Trophoblast cell (in vitro differentiated cells and primary cell): Measurements from ENCODE around the gene ULK1.

ENCODE experiments used
- DNase-seq, 2 donors: peaks; one replicate each; pipeline ENCODE4 v3.0.0-alpha.2; 2016
- H2AFZ ChIP-seq: 2 replicates; pipeline ENCODE4 v1.6.1; 2013; ENCODE audit warnings: low read length, moderate library complexity, mild to moderate bottlenecking; ENCODE audit not compliant: insufficient read depth, poor library complexity
- H2AK5ac ChIP-seq: 2 replicates; pipeline ENCODE4 v1.6.1; 2013; ENCODE audit warnings: mild to moderate bottlenecking, low read length
- H2BK120ac ChIP-seq: 2 replicates; pipeline ENCODE4 v1.6.1; 2013; ENCODE audit warnings: low read length, mild to moderate bottlenecking, moderate library complexity; ENCODE audit not compliant: insufficient read depth, poor library complexity
- H2BK12ac ChIP-seq: 2 replicates; pipeline ENCODE4 v1.6.1; 2013; ENCODE audit warnings: mild to moderate bottlenecking, low read length, moderate library complexity
- H2BK5ac ChIP-seq: 2 replicates; pipeline ENCODE4 v1.6.1; 2013; ENCODE audit warnings: low read length, low read depth, moderate library complexity, mild to moderate bottlenecking; ENCODE audit not compliant: poor library complexity
- H3K14ac ChIP-seq: 2 replicates; pipeline ENCODE4 v1.6.1; 2013; ENCODE audit warnings: mild to moderate bottlenecking, low read length
- H3K18ac ChIP-seq: 2 replicates; pipeline ENCODE4 v1.6.1; 2013; ENCODE audit warnings: mild to moderate bottlenecking, low read length
- H3K23ac ChIP-seq: 2 replicates; pipeline ENCODE4 v1.6.1; 2013; ENCODE audit warnings: low read length
- H3K27ac ChIP-seq: 2 replicates; pipeline ENCODE4 v1.5.1; 2013; ENCODE audit warnings: low read depth, mild to moderate bottlenecking, inconsistent platforms, low read length, moderate library complexity
- H3K27me3 ChIP-seq: 2 replicates; pipeline ENCODE4 v1.6.1; 2013; ENCODE audit warnings: inconsistent platforms, mild to moderate bottlenecking, low read length, moderate library complexity; ENCODE audit not compliant: insufficient read depth
- H3K36me3 ChIP-seq, 2 experiments: 1 replicate in 1 of 2; 2 replicates in 1 of 2; pipeline ENCODE4 v1.6.1; 2013; ENCODE audit warnings: low read length in 2 of 2, mild to moderate bottlenecking in 2 of 2, moderate library complexity in 1 of 2; ENCODE audit not compliant: insufficient read depth in 2 of 2, control insufficient read depth in 1 of 2
- H3K4ac ChIP-seq: 2 replicates; pipeline ENCODE4 v1.6.1; 2013; ENCODE audit warnings: low read depth, mild to moderate bottlenecking, low read length, moderate library complexity
- H3K4me1 ChIP-seq, 2 experiments: 1 replicate in 1 of 2; 2 replicates in 1 of 2; pipeline ENCODE4 v1.6.1; 2013; ENCODE audit warnings: low read length in 2 of 2, mild to moderate bottlenecking in 2 of 2, moderate library complexity in 1 of 2; ENCODE audit not compliant: insufficient read depth in 2 of 2, control insufficient read depth in 1 of 2
- H3K4me2 ChIP-seq: 2 replicates; pipeline ENCODE4 v1.6.1; 2013; ENCODE audit warnings: inconsistent platforms, mild to moderate bottlenecking, low read length, moderate library complexity
- H3K4me3 ChIP-seq: 2 replicates; pipeline ENCODE4 v1.5.1; 2013; ENCODE audit warnings: mild to moderate bottlenecking, low read depth, low read length, inconsistent platforms
- H3K79me1 ChIP-seq: one replicate; pipeline ENCODE4 v1.6.1; 2013; ENCODE audit warnings: low read length
- H3K79me2 ChIP-seq: 2 replicates; pipeline ENCODE4 v1.6.1; 2013; ENCODE audit warnings: low read length, mild to moderate bottlenecking; ENCODE audit not compliant: control insufficient read depth, insufficient read depth, poor library complexity
- H3K9ac ChIP-seq: 2 replicates; pipeline ENCODE4 v1.6.1; 2013; ENCODE audit warnings: mild to moderate bottlenecking, low read length
- H3K9me3 ChIP-seq: 2 replicates; pipeline ENCODE4 v1.6.1; 2013; ENCODE audit warnings: low read depth, mild to moderate bottlenecking, control low read depth, inconsistent platforms, low read length; ENCODE audit not compliant: insufficient read depth
- H4K12ac ChIP-seq: 2 replicates; pipeline ENCODE4 v1.6.1; 2013; ENCODE audit warnings: low read depth, mild to moderate bottlenecking, low read length, moderate library complexity
- H4K8ac ChIP-seq: 2 replicates; pipeline ENCODE4 v1.6.1; 2013; ENCODE audit warnings: low read depth, mild to moderate bottlenecking, low read length, moderate library complexity
- H4K91ac ChIP-seq: one replicate; pipeline ENCODE4 v1.6.1; 2013; ENCODE audit warnings: low read depth, mild to moderate bottlenecking, low read length, moderate library complexity
- WGBS: extraction: QIAGEN DNeasy Blood & Tissue Kit; methylation state at CpG from one replicate; pipeline ENCODE4 v1.1.7; 2013; ENCODE audit warnings: missing lambda C conversion rate; ENCODE audit not compliant: insufficient read length, insufficient coverage; ENCODE audit errors: extremely low coverage; 5-methylcytosine and 5-hydroxymethylcytosine counted together

Gene ULK1

GRCh38 chr12:131919051-131919347, 24.6 kb downstream of the ULK1 start:
- H4K91ac ChIP-seq: no peak overlapping the region
- peaks cover 2% of the 10 kb centered on the region for H3K9me3 ChIP-seq
- H4K8ac ChIP-seq: no peak overlapping the region
- H3K4me3 ChIP-seq: no peak overlapping the region
- no peak overlapping the region for H4K12ac ChIP-seq
- H2BK12ac ChIP-seq: no peak overlapping the region
- H3K14ac ChIP-seq: no peak overlapping the region
- no peaks in the 10 kb centered on the region for H3K79me1 ChIP-seq
- H2AFZ ChIP-seq: no peak overlapping the region
- H3K9ac ChIP-seq: no peak overlapping the region
- no peak overlapping the region for H3K23ac ChIP-seq
- WGBS: no CpG with 5 or more reads among the region's 19 CpGs
- H3K4ac ChIP-seq: no peak overlapping the region
- DNase-seq: no peak
- no peak overlapping the region for H3K27ac ChIP-seq
- H2BK120ac ChIP-seq: no peak overlapping the region
- peaks cover 84 to 91% of the 10 kb centered on the region in 2 experiments for H3K36me3 ChIP-seq
- H3K79me2 ChIP-seq: no peaks in the 10 kb centered on the region
- H3K18ac ChIP-seq: no peak overlapping the region
- H3K4me2 ChIP-seq: no peak overlapping the region
- H2BK5ac ChIP-seq: no peak overlapping the region
- no peaks in the 10 kb centered on the region for H3K27me3 ChIP-seq
- H3K4me1 ChIP-seq: no peaks in the 10 kb centered on the region
- H2AK5ac ChIP-seq: no peak overlapping the region

DNA sequence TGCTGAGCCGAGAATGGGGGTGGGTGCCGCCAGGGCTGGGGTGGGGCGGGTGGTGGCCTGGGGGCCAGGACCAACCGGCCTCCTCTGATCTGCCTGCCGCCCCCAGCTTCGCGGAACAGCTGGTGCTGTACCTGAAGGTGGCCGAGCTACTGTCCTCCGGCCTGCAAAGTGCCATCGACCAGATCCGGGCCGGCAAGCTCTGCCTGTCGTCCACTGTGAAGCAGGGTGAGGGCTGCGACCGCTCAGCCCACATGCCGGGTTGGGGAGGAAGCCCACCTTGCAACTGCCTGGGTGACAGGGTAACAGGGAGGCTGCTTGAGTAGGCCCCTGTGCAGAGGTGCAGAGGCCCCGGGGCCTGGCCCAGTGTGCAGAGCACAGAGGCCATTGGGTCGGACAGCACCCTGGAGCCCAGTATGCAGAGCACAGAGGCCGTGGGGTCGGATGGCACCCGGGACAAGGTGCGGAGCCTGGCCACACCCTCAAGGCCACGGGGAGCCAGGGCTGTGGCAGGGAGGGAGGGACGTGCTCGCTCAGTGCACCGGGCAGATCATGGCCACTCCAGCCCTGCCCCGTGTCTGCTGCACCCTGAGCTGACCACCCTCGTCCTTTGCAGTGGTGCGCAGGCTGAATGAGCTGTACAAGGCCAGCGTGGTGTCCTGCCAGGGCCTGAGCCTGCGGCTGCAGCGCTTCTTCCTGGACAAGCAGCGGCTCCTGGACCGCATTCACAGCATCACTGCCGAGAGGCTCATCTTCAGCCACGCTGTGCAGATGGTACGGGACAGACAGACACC, 25.1 kb downstream of the ULK1 start:
- H3K14ac ChIP-seq: no peak overlapping the region
- H3K9ac ChIP-seq: no peak overlapping the region
- H3K79me2 ChIP-seq: no peaks in the 10 kb centered on the region
- H3K4me3 ChIP-seq: no peak overlapping the region
- no peak overlapping the region for H3K4ac ChIP-seq
- H2BK5ac ChIP-seq: no peak overlapping the region
- no peak overlapping the region for H2AK5ac ChIP-seq
- H4K12ac ChIP-seq: no peak overlapping the region
- H2BK120ac ChIP-seq: no peak overlapping the region
- no peak overlapping the region for H2AFZ ChIP-seq
- peaks cover 79 to 85% of the 10 kb centered on the region in 2 experiments for H3K36me3 ChIP-seq
- H4K8ac ChIP-seq: no peak overlapping the region
- no peak overlapping the region for H4K91ac ChIP-seq
- peaks cover 2% of the 10 kb centered on the region for H3K9me3 ChIP-seq
- H3K27ac ChIP-seq: no peak overlapping the region
- H3K18ac ChIP-seq: no peak overlapping the region
- no peak overlapping the region for H3K4me2 ChIP-seq
- H3K27me3 ChIP-seq: no peaks in the 10 kb centered on the region
- H3K4me1 ChIP-seq: no peaks in the 10 kb centered on the region
- no CpG with 5 or more reads among the region's 37 CpGs for WGBS
- H3K23ac ChIP-seq: no peak overlapping the region
- H2BK12ac ChIP-seq: no peak overlapping the region
- no peaks in the 10 kb centered on the region for H3K79me1 ChIP-seq
- DNase-seq: no peak

DNA sequence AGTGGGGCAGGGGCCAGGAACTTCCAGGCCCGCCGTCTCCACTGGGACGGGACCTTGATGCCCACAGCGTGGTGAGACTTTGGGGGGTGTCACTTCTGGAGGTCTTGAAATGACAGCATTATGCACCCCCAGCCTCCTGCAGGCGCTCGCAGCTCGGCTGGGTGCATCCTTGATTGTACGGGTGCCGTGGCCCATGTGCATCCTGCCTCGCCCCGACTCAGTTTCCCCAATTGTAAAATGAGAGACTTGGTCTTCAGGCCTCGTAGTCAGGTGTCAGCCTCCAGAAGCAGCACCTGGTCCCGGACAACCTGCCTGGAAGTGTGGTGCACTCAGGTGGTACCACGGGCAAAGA, 25.7 kb downstream of the ULK1 start:
- Histone ChIP-seq H4K91ac (no peak overlapping the region), H2BK5ac (no peak overlapping the region), H4K12ac (no peak overlapping the region), H3K14ac (no peak overlapping the region), H3K4ac (no peak overlapping the region), H4K8ac (no peak overlapping the region), H3K36me3 (peaks cover 74 to 80% of the 10 kb centered on the region in 2 experiments), H3K27ac (no peak overlapping the region), H3K27me3 (no peaks in the 10 kb centered on the region), H2AK5ac (no peak overlapping the region), H3K9ac (no peak overlapping the region), H3K4me2 (no peak overlapping the region), H3K18ac (no peak overlapping the region), H3K79me1 (no peaks in the 10 kb centered on the region), H2BK120ac (no peak overlapping the region), H3K4me1 (no peaks in the 10 kb centered on the region), H3K4me3 (no peak overlapping the region), H2BK12ac (no peak overlapping the region), H3K23ac (no peak overlapping the region), H3K79me2 (no peaks in the 10 kb centered on the region), H3K9me3 (peaks cover 2% of the 10 kb centered on the region), H2AFZ (no peak overlapping the region)
- no CpG with 5 or more reads among the region's 14 CpGs for WGBS
- DNase-seq: no peak

- Histone ChIP-seq H3K18ac (no peak overlapping the region), H2BK12ac (no peak overlapping the region), H3K14ac (no peak overlapping the region), H4K12ac (no peak overlapping the region), H3K23ac (no peak overlapping the region), H3K79me1 (no peaks in the 10 kb centered on the region), H2BK120ac (no peak overlapping the region), H3K27ac (no peak overlapping the region), H3K79me2 (no peaks in the 10 kb centered on the region), H3K4me2 (no peak overlapping the region), H2BK5ac (no peak overlapping the region), H2AK5ac (no peak overlapping the region), H3K36me3 (peaks cover 63 to 69% of the 10 kb centered on the region in 2 experiments), H3K4ac (no peak overlapping the region), H3K4me1 (no peaks in the 10 kb centered on the region), H2AFZ (no peak overlapping the region), H3K9ac (no peak overlapping the region), H4K91ac (no peak overlapping the region), H4K8ac (no peak overlapping the region), H3K27me3 (no peaks in the 10 kb centered on the region), H3K4me3 (no peak overlapping the region), H3K9me3 (peaks cover 2% of the 10 kb centered on the region)
- no CpG with 5 or more reads among the region's 35 CpGs for WGBS
- DNase-seq: no peak
Observed at GRCh38 chr12:131920902-131921840, 26.7 kb downstream of the ULK1 start.
